NCI-H1092 treated with DMSO at 0.1 percent for 48 hours (cell line): ENCODE measurements around the gene RHBG.

Experiments used
- DNase-seq: peaks from one replicate; lab custom pipeline; 2025; lab: John Stamatoyannopoulos, UW

The RHBG gene

DNA sequence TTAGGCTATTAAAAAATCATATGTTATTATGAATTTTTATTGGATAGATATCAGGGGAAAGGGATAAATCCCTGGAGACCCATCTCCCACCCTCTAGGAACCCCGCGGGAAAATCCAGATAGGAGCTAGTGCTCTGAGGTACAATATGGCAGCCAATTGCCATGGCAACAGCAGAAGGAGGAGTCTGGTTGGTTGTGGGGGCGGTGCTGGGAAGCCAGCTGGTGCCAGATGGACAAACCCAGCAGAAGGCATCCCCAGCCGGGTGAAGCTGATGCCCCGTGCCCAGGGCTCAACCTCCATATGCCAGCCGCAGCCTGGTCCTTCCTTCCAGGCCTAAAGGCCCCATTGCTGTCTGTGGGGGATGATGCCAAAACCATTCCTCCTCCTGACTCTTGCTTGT, 38.3 kb downstream of the RHBG start:
- DNase-seq: no peak

DNA sequence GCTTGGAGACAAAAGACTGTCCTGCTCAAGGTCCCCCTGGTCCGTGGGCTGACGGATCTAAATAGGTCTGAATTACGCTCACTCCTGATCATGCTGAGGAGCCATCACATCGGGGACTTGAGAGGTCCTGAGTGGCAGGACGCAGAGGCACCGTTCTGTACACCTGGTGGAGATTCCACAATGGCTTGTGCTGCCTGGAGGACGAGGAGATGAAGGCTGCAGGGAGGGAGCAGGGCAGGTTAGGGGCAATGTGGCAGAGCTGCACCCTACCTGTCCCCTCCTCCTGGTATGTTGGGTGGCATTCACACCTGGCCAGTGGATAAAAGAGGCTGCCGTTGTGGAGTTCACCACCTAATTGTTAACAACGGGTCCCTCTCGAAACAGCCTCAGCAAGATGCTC, 38.7 kb downstream of the RHBG start:
- no peak for DNase-seq

DNA sequence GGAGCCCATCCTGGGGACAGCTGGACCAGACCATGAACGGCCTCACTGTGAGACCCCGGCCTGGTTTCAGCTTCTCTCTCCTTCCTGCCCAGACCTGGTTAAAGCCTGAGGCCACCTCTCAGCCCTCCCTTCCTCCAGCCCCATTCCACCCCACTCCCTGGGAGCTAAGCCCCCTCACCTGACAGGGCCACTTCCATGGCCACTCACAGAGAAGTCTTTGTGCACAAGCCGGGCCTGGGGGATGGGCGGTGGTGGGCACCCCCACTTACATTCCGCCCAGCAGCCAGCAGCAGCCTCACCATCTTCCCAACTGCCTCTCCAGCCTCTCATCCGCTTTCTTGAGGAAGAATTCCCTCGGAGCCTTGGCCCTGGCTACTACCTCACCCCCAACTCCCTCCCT, 40.4 kb downstream of the RHBG start:
- DNase-seq: no peak

DNA sequence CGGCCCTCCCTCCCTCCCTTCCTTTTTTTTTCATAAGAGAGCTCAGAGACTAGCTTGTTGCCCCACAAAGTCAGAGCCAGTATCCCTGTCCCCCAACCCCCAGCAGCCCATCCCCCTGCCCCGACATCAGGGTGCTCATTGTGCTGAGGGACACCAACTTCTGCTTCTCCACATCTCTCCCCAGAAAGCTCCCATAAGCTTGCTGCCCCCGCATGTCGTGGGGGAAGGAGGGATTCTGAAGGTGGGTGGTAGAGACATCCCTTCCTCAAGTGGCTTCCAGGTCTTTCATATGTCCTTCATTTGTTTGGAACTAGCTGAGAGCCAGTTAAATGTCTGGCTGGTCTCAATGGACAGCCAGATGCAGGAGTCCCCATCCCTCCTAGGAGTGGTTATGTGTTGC, 41.2 kb downstream of the RHBG start:
- no peak for DNase-seq

DNA sequence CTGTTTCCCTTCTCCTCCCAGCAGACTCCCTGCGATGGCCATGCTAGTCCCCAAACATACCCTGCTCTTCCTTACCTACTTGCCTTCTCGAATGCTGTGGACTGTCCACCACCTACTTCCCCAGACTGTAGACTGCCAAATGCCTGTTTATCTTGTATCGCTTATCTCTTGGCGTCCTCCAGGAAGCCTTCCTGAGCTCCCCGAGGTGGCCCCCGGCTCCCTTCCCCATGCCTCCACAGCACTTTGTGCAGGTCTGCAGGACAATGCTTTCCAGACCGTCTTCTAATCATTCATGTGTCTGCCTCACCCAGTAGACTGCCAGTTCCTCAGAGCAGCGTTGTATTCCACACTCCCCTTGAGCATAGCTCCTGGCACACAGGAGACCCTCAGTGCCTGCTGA, 41.7 kb downstream of the RHBG start:
- DNase-seq: no peak

DNA sequence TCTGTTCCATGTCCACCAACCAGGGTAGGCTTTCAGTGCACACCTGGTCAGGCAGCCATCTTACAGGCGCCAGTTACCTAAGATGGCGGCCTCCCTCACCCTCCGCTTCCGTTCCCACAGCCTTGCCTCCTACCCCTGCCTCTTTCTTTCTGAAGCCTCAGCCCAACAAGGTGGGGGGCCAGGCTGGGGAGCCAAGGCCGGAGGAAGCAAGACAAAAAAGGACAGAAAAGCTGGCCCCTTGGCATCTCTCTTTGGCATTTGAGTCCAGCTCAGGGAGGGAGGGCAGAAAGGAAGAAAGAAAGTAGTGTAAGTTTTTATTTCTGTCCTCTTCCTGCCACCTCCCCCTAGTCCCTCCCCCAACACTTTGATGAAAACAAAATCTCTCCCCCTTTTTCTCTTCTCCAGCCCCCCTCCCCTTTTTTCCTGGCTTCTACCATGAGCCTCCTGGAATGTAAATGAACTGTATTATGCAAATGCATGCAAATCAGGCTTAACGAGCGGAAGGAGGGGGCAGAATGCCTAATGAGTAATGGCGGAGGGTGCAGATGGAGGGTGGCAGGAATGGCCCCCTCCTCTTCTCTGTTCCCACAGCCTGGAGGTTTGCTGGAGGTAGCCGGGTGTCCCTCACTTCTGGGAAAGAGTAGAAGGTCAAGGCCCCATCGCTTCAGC, 43.8 kb downstream of the RHBG start:
- DNase-seq: no peak

DNA sequence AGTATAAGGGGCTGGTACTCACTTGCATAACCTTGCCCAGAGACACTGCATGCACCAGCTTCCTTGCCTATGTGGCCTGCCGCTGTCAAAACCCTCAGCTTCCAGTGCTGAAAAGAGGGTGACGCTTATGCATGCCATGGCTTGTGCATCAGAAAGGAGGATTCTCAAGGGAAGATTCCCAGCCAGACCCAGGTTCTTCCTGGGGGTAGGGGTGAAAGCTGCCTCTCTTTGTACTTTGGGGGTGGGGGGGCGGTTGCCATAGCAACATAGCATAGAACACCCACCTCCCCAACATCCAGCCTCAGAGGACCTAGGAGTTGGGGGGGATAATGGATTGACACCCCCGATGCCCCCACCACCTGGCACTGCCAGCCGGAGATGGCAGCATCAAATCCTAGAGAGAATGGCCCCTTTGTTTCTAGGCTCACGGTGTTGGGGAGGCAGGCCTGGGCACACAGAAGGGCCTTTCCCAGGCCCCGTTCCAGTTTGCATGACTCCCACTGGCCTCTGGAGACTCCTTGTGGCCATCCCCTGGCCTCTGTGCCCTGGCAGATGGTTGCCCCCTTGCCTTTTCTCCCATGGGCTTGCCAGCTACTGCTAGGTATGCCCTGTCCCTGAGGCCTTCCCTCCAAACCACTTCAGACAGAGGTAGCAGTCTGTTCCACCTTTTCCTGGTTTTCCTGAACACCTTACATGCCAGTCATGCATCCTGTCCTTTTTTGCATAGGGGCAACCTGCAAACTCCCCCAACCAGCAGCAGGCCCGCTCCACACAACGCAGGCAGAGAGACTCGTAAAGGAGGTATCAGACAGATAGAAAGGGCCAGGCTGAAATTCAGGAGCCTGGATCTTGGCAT, 44.6 kb downstream of the RHBG start:
- no peak for DNase-seq

DNA sequence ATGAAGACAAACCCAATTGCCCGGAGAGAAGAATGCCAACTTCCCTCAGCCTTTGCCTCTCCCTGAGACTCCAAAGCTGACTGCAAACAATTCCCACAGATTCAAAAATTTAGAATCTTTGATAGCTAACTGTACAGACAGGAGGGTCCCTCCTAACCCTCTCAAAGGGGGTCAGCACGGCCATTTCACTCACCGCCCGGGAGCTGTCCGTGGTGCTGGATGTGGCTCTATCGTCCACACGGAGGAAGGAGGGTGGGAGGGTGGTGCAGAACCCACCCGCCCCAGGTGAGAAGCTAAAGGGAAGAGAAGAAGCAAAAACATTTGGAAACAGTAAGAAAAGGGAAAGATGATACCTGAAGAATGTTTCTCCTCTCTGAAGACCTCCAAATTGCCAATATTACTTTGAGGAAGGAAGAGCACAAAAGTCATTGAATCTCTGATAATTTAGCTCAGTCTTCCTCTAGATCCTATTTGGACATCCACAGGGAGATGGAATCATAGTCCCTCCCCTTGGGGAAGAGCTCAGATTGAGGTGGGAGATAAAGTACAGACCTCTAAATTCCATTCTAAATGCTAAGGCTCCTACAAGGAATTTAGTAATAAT, 45.6 kb downstream of the RHBG start:
- no peak for DNase-seq

DNA sequence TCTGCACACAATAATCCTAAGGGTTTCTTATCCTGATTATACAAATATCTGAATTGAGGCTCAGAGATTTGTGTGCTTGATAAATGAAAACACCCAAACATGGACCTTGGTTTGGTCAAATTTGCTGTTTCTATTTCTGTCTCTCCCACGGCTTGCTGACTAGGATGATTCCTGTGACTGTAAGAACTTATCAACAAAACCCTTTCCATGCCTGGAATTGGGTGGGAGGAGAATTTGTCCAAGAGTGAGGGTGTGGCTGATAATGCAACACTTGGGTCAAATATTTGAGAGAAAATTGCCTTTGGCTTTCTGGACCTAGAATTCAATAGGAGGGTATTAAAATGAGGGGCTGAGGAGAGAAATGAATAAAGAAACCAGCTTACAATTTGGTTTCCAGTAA, 48.0 kb downstream of the RHBG start:
- DNase-seq: no peak

DNA sequence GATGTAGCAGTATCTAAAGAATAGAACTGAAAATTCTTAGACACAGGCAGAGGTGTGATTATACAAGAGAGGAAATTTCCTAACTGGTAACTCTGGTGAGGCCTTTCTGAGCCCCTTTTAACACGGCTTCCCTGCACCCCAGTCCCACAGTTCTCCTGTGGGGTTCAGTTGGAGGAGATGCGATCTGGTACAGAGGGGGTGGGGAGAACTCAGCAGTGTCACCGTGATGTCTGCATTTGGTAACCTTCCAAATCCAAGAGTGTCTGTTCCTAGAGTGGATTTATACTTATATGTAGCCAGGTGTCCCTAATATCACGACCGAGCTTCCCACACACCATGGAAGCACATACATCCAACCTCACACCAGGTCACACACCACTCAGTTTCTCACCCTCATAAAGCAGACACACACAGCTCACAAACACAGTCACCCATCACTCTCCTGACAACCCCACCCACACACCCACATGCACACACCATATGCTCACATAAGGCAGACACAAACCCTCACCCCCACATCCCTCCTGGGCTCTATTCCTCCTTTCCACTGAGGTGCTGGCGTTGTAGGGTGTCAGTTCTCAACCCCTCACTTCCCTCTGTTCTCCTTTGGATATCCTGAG, 48.5 kb downstream of the RHBG start:
- no peak for DNase-seq

DNA sequence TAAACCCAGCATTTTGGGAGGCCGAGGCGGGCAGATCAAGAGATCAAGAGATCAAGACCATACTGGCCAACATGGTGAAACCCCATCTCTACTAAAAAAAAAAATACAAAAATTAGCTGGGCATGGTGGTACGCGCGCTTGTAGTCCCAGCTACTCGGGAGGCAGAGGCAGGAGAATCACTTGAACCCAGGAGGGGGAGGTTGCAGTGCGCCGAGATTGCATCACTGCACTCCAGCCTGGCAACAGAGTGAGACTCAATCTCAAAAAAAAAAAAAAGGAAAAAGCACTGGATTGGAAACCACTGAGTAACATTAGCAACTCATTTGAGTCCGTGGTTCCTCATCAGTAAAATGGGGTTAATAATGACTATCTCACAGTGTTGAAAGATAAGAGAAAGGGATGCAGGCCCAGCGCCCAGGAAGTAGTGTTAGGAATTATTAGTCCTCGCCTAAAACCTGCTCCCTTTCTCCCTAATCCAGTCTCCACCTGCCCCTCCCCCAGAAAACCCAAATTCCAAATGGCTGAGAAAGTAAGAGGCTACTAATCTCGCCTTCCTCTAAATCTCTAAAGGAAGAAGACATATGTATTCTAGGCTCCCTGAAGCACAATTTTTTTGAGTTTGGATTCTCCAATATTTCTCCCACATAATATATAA, 49.5 kb downstream of the RHBG start:
- DNase-seq: no peak

DNA sequence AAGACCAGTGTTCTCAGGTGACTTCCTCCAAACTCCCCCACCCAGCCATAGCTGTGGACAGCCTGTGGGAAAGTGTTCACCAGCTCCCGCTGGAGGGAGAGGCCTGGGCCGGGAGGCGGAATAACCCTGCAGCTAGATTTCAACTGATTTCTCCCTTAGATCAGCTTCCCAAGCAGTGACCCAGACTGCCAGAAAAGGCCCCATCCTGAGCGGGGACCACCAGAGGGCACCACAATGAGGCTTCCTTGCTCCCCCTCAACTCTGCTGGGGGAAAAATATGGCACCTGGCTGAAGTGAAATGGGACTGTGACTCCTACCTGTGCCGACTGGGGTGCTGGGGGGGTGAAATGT, 50.8 kb downstream of the RHBG start:
- DNase-seq: no peak

DNA sequence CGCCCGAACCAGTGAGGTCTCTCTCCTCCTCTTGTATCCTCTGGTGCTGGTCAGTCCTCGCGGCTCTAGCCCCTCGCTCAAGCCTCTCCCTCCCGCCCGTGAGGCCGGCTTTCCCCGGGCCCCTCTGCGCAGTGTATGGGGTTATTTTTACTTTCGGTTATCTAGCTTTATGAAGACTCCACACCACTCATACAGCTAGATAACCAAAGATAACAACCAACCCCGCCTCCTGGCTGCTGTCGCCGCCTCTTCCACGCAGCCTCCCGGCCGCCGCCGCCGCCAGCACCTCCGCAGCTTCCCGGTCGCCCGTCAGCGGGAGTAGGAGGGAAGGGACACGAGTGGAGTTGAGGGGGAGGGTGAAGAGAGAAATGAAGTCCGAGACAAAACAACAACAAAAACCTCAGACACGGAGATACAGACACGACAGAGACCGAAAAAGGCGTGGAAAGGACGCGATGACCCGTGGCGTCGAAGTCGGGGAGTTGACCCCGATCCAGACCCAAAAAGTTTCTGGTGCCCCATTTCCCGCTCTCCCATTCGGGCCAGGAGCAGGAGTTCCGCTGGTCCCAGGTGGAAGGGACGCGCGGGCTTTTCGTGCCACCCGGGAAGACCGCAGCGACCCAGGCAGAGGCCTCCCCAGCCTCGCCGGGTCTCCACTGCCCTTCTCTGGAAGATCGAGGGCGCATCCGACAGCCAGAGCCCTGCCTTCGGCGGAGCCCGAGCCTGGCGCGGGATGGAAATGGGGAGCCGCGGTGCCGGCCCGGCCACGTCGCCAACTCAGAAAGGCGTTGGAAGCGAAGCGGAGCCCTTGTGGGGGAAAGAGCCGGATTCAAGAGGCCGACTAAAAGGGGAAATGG, 51.4 kb downstream of the RHBG start:
- DNase-seq: no peak

DNA sequence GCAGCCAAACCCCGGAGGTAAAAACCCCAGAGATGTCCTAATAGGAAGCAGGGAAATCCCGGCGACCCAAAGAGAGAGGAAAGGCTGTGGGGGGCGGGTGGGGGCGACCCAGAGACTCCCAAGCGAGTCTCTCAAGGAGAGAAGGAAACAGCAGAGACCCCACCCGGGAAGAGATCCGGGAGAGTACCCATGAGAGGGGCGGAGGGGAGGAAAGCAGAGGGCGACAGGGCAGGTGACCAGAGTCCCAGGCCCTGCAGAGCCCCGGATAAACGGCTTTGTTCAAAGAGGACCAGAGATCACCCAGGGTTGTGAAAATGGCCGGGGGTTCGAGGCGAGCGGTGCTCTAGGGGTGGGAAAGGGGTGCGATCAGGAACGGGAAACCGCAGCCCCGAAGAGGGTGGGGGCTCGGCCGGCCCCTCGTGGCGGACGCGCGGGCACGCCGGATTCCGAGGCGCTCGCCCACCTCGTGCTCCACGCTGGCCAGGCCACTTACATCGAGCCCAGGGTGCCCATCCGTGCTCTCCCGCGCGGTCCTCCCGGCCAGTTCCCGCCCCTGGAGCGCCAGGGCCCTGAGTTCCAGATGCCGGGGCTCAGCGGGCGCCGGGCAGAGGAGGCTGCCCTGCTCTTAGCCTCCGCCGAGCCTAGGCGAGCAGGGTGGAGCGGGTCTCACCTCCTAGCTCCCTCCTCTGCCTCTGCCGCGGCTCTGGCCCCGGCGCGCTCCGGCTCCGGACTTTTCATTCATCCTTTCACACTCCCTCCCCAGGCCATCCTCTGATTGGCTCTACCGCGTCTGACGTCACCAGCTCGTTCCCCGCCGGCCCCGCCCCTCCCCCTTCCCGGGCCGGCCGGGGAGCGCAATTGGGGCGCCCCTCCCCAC, 52.3 kb downstream of the RHBG start:
- DNase-seq: peak; percentile 52

DNA sequence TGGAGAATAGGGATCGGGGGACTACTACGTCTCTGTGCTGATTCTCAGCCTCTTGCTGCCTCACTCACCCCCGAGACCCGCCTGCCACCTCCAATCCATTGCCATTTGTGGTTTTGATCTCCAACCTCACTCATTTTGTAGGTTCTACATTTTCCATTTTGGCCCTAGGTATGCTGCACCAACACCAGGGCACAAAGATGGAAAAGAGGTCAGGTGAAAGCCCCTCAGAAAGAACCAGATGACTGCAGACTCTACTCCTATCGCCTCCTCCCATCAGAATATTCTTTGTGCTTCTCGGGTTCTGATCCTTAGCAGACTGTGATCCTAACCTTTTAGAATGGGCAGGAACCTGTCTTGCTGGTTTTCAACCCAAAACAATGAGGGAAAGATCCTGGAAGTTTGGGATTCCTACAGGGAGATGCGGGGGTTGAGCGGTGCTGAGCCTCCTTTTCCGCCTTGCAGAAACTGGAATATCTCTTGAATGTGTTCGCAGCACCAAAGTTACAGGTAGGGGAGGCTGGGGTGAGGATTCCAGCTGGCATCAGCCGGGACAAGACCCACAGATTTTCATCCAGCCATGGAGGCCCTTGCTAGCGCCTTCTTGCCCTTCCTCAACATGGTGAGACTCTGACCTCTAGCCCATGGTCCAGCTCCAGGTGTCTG, 53.1 kb downstream of the RHBG start:
- DNase-seq: no peak

DNA sequence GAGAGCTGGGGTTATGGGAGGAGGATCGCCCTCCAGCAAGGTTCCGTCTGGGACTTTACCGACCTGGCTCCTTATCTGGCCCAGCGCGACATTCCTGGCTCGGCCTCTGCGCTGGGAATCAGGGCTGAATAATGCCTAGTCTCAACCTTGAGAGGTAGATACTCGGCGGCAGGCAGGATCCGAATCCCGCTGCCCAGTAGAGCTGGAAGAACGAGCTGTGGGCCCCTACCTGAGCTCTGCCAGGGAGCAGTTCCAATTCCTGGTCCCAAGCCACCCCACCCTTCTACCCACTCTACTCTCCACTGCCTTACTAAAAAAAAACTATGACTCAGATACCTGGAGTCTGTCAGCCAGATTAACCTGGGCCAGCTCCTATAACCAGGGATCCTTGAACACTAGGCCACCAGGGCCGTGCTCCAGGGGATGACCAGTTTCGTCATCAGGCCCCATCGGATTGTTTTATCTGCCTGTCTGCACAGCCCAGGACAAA, 53.6 kb downstream of the RHBG start:
- DNase-seq: no peak

DNA sequence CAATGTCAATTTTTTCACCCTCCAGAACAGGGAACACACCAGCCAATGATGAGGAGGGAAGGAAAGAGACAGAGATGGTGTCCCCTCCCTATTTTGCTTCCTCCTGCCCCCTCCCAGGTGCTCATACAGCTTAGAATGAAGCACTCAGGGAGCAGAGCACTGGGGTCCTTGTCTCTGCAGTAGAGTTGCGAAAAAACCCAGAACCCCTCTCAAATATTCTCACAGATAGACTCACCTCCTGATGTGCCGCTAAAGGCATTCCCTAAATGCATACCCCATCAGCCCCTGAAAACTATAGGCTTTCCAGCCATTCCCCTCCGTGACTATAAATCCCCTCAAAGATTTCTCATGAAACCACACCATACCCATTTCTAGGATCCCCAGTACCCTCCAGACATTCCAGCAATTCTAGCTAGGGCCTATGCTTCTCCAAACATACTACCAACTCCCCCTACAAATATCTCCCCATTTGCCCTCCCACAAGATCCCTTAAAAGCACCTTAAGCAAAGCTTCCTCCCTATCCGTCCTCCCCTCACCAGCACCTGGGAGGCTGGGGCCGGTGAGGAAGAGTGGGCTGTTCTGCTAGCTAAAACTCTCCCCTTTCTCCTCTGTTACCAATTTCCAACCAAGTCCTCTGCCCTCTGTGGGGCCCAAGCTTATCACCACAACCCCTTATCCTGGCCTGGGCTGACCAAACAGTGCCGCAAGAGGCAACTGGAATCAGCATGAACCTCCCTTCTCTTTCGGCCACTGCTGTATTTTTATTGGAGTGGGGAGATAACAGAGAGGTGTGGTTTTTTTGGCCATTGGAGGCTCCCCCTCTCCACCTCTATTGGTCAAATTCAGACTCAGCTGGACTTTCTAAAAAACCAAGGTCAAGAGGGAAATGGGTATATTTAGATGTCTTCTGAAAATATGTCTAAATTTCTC, 54.7 kb downstream of the RHBG start:
- DNase-seq: no peak

DNA sequence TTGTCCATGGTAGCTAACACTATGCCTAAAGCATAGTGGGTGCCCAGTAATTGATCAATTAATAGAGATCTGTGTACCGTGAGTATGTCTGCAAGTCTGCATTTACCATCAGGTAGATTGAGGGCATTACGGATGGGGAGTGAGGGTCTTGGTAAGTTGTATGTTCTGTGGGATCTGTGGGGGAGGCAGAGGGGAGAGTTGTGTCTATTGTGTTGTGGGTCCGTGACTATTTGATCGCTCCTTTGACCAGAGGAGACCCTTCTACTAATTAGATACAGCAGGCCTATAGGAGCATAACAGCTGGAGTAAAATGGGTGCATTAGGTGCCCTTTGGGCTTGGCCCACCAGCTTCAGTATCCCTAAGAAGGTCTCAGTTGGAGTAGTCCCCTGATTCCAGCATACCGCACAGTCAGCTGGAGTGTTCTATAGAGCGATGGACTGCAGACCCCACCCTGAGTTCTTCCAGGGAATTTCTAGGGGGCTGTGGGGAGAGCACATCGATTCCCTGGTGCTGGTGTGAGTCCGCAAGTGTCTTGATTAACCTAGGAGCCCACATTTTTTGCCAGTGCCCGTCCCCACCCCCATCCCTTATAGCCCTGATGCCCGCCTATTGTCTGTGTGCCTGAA, 55.9 kb downstream of the RHBG start:
- no peak for DNase-seq
